ENCODE measurements around the gene AKAP6. TPM values are rescaled to one million over a fixed set of nuclear protein-coding genes. Genes with fewer than 3 reads are reported as not detected.

The AKAP6 gene
- total and polyA plus RNA-seq, 2 experiments from 2014 or later, result 0.38 to 0.42 TPM

- TF ChIP-seq, protein P1, sequence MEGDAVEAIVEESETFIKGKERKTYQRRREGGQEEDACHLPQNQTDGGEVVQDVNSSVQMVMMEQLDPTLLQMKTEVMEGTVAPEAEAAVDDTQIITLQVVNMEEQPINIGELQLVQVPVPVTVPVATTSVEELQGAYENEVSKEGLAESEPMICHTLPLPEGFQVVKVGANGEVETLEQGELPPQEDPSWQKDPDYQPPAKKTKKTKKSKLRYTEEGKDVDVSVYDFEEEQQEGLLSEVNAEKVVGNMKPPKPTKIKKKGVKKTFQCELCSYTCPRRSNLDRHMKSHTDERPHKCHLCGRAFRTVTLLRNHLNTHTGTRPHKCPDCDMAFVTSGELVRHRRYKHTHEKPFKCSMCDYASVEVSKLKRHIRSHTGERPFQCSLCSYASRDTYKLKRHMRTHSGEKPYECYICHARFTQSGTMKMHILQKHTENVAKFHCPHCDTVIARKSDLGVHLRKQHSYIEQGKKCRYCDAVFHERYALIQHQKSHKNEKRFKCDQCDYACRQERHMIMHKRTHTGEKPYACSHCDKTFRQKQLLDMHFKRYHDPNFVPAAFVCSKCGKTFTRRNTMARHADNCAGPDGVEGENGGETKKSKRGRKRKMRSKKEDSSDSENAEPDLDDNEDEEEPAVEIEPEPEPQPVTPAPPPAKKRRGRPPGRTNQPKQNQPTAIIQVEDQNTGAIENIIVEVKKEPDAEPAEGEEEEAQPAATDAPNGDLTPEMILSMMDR (conservative IDR thresholded peaks at IDR 0.05; ENCODE audit: low read depth in 2 of 2), result no peak
- TF ChIP-seq, protein P2, sequence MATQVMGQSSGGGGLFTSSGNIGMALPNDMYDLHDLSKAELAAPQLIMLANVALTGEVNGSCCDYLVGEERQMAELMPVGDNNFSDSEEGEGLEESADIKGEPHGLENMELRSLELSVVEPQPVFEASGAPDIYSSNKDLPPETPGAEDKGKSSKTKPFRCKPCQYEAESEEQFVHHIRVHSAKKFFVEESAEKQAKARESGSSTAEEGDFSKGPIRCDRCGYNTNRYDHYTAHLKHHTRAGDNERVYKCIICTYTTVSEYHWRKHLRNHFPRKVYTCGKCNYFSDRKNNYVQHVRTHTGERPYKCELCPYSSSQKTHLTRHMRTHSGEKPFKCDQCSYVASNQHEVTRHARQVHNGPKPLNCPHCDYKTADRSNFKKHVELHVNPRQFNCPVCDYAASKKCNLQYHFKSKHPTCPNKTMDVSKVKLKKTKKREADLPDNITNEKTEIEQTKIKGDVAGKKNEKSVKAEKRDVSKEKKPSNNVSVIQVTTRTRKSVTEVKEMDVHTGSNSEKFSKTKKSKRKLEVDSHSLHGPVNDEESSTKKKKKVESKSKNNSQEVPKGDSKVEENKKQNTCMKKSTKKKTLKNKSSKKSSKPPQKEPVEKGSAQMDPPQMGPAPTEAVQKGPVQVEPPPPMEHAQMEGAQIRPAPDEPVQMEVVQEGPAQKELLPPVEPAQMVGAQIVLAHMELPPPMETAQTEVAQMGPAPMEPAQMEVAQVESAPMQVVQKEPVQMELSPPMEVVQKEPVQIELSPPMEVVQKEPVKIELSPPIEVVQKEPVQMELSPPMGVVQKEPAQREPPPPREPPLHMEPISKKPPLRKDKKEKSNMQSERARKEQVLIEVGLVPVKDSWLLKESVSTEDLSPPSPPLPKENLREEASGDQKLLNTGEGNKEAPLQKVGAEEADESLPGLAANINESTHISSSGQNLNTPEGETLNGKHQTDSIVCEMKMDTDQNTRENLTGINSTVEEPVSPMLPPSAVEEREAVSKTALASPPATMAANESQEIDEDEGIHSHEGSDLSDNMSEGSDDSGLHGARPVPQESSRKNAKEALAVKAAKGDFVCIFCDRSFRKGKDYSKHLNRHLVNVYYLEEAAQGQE (IDR thresholded peaks at IDR 0.05; ENCODE audit: unreplicated experiment), result no peak
- no peak for TF ChIP-seq POLR2AphosphoS5 (IDR thresholded peaks at IDR 0.05; ENCODE audit: low read depth)
- TF ChIP-seq ZNF331 (CRISPR knock-in tag; IDR thresholded peaks at IDR 0.05; ENCODE audit: low read depth), result no peak
- TF ChIP-seq ETS1 (IDR thresholded peaks at IDR 0.05), result no peak
- no peak for TF ChIP-seq CREB1 (CRISPR knock-in tag; IDR thresholded peaks at IDR 0.05; ENCODE audit: low read depth)
- no peak for TF ChIP-seq EZH2phosphoT487 (IDR thresholded peaks at IDR 0.05; ENCODE audit: unreplicated experiment)
- no peak for TF ChIP-seq JUNB (IDR thresholded peaks at IDR 0.05; ENCODE audit: unreplicated experiment)
- TF ChIP-seq ZNF114 (CRISPR knock-in tag; IDR thresholded peaks at IDR 0.05), result no peak
- no peak for TF ChIP-seq NANOG (IDR thresholded peaks at IDR 0.05; ENCODE audit: borderline replicate concordance)
- no peak for TF ChIP-seq STAT1 (IDR thresholded peaks at IDR 0.05; ENCODE audit: unreplicated experiment)
Measured at GRCh38 chr14:32458720-32459119, 129.6 kb downstream of the AKAP6 start (continued).

- DNase-seq (ENCODE audit: low spot score) (no peak), ATAC-seq (no peak)
- Mint-ChIP-seq H3K27me3 (ENCODE audit: insufficient read depth, low read depth, poor library complexity) (peaks cover 2% of the 10 kb centered on the region), H3K4me3 (no peak overlapping the region), H3K27ac (no peak overlapping the region; the same call in 1 of the 2 replicates), H3K36me3 (ENCODE audit: low read depth) (no peaks in the 10 kb centered on the region; the same call in 1 of the 3 replicates), H3K4me1 (peaks cover 7% of the 10 kb centered on the region; the same call in 2 of the 3 replicates), H3K9me3 (peaks cover 13% of the 10 kb centered on the region)
- Histone ChIP-seq H4K20me1 (replicated peaks; ENCODE audit: insufficient read depth) (no peaks in the 10 kb centered on the region), H3K27me3 (ENCODE audit: insufficient read depth) (no peaks in the 10 kb centered on the region), H3K4me2 (no peak overlapping the region), H3K79me2 (replicated peaks; ENCODE audit: insufficient read depth) (no peaks in the 10 kb centered on the region), H2AFZ (no peak overlapping the region), H3K4me1 (ENCODE audit: insufficient read depth) (peaks cover 13% of the 10 kb centered on the region), H3F3A (replicated peaks; ENCODE audit: low read depth) (no peaks in the 10 kb centered on the region), H3K9me2 (ENCODE audit: insufficient read depth) (no peaks in the 10 kb centered on the region), H3K36me3 (ENCODE audit: insufficient read depth) (no peaks in the 10 kb centered on the region), H3K27ac (ENCODE audit: low read depth) (no peak overlapping the region), H3K4me3 (no peak overlapping the region)
- TF ChIP-seq, protein P3, sequence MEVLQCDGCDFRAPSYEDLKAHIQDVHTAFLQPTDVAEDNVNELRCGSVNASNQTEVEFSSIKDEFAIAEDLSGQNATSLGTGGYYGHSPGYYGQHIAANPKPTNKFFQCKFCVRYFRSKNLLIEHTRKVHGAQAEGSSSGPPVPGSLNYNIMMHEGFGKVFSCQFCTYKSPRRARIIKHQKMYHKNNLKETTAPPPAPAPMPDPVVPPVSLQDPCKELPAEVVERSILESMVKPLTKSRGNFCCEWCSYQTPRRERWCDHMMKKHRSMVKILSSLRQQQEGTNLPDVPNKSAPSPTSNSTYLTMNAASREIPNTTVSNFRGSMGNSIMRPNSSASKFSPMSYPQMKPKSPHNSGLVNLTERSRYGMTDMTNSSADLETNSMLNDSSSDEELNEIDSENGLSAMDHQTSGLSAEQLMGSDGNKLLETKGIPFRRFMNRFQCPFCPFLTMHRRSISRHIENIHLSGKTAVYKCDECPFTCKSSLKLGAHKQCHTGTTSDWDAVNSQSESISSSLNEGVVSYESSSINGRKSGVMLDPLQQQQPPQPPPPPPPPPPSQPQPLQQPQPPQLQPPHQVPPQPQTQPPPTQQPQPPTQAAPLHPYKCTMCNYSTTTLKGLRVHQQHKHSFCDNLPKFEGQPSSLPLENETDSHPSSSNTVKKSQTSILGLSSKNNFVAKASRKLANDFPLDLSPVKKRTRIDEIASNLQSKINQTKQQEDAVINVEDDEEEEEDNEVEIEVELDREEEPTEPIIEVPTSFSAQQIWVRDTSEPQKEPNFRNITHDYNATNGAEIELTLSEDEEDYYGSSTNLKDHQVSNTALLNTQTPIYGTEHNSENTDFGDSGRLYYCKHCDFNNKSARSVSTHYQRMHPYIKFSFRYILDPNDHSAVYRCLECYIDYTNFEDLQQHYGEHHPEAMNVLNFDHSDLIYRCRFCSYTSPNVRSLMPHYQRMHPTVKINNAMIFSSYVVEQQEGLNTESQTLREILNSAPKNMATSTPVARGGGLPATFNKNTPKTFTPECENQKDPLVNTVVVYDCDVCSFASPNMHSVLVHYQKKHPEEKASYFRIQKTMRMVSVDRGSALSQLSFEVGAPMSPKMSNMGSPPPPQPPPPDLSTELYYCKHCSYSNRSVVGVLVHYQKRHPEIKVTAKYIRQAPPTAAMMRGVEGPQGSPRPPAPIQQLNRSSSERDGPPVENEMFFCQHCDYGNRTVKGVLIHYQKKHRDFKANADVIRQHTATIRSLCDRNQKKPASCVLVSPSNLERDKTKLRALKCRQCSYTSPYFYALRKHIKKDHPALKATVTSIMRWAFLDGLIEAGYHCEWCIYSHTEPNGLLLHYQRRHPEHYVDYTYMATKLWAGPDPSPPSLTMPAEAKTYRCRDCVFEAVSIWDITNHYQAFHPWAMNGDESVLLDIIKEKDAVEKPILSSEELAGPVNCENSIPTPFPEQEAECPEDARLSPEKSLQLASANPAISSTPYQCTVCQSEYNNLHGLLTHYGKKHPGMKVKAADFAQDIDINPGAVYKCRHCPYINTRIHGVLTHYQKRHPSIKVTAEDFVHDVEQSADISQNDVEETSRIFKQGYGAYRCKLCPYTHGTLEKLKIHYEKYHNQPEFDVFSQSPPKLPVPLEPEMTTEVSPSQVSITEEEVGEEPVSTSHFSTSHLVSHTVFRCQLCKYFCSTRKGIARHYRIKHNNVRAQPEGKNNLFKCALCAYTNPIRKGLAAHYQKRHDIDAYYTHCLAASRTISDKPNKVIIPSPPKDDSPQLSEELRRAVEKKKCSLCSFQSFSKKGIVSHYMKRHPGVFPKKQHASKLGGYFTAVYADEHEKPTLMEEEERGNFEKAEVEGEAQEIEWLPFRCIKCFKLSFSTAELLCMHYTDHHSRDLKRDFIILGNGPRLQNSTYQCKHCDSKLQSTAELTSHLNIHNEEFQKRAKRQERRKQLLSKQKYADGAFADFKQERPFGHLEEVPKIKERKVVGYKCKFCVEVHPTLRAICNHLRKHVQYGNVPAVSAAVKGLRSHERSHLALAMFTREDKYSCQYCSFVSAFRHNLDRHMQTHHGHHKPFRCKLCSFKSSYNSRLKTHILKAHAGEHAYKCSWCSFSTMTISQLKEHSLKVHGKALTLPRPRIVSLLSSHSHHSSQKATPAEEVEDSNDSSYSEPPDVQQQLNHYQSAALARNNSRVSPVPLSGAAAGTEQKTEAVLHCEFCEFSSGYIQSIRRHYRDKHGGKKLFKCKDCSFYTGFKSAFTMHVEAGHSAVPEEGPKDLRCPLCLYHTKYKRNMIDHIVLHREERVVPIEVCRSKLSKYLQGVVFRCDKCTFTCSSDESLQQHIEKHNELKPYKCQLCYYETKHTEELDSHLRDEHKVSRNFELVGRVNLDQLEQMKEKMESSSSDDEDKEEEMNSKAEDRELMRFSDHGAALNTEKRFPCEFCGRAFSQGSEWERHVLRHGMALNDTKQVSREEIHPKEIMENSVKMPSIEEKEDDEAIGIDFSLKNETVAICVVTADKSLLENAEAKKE (CRISPR knock-in tag; IDR thresholded peaks at IDR 0.05), result no peak
- TF ChIP-seq JUNB (IDR thresholded peaks at IDR 0.05; ENCODE audit: unreplicated experiment), result no peak
Measured at GRCh38 chr14:32460267-32460666, 131.2 kb downstream of the AKAP6 start.

Data from GM23338 (cell line).